Hair follicular keratinocyte (primary cell): ENCODE data around the gene MED15. TPM values are rescaled to one million over a fixed set of nuclear protein-coding genes. Genes with fewer than 3 reads are reported as not detected.

Experiments used
- total RNA-seq: library from RNA; depleted of rRNA; stranded (reverse); fragments of >200 nt; gene quantifications from 2 replicates; pipeline ENCODE4 v1.2.3, GENCODE V29; 2015

MED15 gene, protein sequence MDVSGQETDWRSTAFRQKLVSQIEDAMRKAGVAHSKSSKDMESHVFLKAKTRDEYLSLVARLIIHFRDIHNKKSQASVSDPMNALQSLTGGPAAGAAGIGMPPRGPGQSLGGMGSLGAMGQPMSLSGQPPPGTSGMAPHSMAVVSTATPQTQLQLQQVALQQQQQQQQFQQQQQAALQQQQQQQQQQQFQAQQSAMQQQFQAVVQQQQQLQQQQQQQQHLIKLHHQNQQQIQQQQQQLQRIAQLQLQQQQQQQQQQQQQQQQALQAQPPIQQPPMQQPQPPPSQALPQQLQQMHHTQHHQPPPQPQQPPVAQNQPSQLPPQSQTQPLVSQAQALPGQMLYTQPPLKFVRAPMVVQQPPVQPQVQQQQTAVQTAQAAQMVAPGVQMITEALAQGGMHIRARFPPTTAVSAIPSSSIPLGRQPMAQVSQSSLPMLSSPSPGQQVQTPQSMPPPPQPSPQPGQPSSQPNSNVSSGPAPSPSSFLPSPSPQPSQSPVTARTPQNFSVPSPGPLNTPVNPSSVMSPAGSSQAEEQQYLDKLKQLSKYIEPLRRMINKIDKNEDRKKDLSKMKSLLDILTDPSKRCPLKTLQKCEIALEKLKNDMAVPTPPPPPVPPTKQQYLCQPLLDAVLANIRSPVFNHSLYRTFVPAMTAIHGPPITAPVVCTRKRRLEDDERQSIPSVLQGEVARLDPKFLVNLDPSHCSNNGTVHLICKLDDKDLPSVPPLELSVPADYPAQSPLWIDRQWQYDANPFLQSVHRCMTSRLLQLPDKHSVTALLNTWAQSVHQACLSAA
- total RNA-seq, result 49.7 and 55.2 TPM in 2 replicates

DNA sequence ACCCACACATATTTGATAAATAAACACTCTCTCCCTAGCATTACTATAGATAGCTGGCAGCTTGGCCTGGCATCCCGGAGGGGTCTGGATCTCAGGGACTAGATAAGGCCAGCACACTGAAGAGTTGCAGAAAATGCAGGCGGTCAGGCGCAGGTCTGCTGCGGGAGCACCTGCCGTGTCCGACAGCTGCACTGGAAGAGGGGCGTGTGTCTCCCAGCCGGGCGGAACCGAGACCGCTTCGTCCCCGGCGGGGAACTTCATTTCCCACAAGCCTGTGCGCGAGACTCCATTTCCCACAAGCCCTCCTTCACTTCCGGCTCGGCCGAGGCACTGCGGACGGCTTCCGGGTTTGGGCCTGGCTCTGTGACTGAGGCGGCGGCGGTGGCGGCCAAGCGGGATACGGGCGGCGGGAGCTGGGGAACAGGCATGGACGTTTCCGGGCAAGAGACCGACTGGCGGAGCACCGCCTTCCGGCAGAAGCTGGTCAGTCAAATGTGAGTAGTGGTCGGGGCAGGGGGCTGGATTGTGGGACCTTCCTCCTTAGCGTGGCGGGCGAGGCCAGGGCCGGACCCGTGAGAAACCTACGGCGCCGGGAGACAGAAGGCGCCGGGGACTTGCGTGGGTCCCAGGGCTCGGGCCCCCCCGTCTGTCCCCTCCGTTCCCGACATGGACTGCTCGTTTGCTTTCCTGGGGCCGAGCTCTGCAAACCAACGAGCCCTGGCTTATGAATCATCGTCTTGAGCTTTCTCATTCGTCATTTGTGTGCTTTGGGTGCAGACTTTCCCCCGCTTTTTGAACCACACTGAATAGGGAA, at the start of gene MED15:
Gene MED15 (plus strand): TSS at position 358 of the 814 bp plus-strand sequence. CDS start 69 bp downstream, at position 427.

GRCh38 chr22:20494978-20495860, 12.2 kb upstream of the MED15 start, which contains the start of gene KLHL22:
KLHL22 (minus strand) TSS chr22:20495795; CDS start chr22:20489211, 6,584 bp downstream.

Other genes starting within 250 kb of the MED15 start
- gene RTN4R, start 239.3 kb upstream of the MED15 start, total RNA-seq, result 18.4 and 30.8 TPM in 2 replicates
- 56.6 and 57.9 TPM in 2 replicates for gene DGCR6L, start 187.6 kb upstream of the MED15 start, total RNA-seq
- 11.0 and 18.9 TPM in 2 replicates for gene ZNF74, start 113.5 kb upstream of the MED15 start, total RNA-seq
- gene SCARF2, start 69.8 kb upstream of the MED15 start, total RNA-seq, result 3.1 and 3.9 TPM in 2 replicates
- gene KLHL22, start 11.8 kb upstream of the MED15 start, total RNA-seq, result 9.1 and 15.9 TPM in 2 replicates